Activated CD4-positive, alpha-beta T cell treated with anti-CD3 and anti-CD28 coated beads for 4 hours (primary cell): ENCODE data around the gene DDX39A.
"Not testable (repeated sequence)": the region's sequence is repeated elsewhere in the genome, so short reads cannot be mapped to it uniquely, and the experiment has no call there.

ENCODE experiments used
- DNase-seq, 2 donors: peaks; one replicate each; pipeline ENCODE4 v3.0.0-alpha.2; 2020

DDX39A gene

DNA sequence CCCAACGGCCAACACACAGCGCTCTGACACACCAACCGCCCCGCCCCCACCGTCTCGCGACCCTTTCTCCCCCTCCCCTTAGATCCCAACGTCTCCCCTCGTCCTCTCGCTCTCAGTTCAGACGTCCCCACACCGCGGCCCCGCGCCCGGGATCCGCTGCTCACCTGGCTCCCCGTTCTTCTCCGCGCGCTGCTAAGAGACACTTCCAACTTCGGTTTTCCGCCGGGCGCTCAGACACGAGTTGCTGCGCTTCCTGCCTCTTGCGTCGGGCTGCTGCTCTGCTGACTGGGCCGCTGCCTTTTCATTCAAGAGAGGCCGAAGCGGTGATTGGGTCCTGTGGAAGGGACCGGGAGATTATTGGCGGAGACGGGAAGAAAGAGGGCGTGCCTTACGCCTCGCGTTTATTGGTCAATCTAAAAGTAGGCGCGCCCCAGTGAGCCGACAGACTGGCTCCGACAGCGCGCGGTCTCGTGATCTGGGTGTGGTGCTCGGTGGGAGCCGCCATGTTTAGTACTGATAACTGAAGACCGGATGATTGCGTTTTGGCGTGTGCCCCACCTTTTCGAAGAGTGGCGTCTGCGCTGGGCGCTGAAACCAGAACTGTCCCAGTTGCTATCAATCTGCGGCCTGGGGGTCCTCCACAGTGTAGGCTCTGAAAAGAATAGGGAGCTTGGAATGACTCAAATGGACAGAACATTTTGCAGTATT lies at the start of gene DDX39A:
TSS of gene DDX39A (minus strand) at position 236 of the 708 bp plus-strand sequence. CDS start 6,121 bp downstream, outside the sequence.
- peak; percentile 95 to 97 for DNase-seq

DNA sequence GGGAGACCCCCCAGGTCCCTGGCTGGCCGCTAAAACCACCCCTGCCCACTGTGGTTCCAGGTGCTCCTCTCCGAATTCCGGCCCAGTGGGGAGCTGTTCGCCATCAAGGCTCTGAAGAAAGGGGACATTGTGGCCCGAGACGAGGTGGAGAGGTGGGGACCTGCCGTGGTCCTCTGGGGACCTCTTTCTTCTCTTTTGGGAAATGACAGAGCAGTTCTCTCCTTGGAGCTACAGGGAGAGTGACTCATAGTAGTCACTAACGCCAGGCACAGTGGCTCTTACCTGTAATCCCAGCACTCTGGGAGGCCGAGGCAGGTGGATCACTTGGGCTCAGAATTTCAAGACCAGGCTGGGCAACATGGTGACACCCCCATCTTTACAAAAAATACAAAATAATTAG lies 48.7 kb upstream of the DDX39A start:
- no peak for DNase-seq

DNA sequence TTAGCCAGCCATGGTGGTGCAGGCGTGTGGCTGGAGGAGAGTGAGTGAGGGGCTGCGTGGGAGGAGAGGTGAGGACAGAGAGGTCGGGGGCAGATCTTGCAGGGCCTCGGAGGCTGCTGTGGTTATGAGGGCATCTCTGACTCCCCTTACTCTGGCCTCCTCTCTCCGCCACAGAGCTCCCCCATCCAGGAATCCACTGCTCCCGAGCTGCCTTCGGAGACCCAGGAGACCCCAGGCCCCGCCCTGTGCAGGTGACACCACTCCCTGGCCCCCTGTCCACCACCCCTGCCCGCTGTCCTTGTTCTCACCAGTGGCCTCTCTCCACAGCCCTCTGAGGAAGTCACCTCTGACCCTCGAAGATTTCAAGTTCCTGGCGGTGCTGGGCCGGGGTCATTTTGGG lies 48.2 kb upstream of the DDX39A start:
- DNase-seq, result no peak

DNA sequence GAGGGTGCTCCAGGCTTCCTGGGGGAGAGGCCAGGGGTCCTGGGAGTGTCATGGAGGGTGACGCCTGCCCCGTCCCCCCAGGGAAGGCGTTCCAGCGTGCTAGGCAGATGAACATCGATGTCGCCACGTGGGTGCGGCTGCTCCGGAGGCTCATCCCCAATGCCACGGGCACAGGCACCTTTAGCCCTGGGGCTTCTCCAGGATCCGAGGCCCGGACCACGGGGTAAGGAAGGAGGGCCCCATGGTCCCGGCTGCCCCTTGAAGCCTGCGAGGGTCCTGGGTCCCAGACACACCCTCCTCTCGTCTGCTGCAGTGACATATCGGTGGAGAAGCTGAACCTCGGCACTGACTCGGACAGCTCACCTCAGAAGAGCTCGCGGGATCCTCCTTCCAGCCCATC lies 44.6 kb upstream of the DDX39A start:
- DNase-seq, result no peak

DNA sequence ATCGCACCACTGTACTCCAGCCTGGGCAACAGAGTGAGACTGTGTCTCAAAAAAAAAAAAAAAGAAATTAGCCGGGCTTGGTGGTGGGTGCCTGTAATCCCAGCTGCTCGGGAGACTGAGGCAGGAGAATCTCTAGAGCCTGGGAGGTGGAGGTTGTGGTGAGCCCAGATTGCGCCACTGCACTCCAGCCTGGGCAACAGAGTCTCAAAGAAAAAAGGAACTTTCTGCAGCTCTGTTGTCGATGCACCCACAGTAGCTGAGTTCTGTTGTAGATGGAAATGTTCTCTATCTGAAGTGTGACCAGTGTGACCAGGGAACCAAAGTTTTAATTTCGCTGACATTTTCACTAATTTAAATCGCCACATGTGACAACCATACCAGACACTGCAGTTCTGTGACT lies 43.3 kb upstream of the DDX39A start:
- not testable (repeated sequence) for DNase-seq

DNA sequence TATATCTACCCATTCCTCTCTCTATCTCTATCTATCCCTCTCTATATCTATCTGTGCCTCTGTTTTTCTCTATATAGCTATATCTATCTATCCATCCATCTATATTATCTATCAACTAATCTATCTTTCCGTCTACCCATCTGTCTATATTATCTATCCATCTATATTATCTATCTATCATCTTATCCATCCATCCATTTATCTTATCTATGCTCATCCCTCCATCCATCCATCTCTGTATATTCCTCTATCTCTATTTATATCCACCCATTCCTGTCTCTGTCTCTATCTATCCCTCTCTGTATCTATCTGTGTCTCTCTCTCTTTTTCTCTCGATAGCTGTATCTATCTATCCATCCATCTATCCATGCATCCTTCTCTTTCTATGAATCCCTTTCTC lies 41.8 kb upstream of the DDX39A start:
- no peak for DNase-seq

DNA sequence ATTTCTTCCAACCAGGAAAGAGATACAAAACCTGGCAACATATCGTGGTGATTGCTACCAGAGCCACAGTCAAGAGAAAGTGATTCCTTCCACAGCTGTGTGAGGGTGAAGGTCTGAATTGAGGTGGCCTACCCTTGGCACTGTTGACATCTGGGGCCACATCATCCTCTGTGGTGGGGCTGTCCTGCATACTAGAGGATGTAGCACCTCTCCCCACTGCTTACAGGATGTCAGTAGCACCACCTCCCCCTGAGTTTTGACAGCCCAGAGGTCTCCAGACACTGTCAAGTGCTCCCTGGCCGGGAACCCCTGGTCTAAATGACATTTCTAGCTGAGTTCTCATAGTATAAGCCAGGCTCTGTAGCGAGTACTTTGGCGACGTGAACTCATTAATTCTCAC lies 40.6 kb upstream of the DDX39A start:
- DNase-seq, result no peak

DNA sequence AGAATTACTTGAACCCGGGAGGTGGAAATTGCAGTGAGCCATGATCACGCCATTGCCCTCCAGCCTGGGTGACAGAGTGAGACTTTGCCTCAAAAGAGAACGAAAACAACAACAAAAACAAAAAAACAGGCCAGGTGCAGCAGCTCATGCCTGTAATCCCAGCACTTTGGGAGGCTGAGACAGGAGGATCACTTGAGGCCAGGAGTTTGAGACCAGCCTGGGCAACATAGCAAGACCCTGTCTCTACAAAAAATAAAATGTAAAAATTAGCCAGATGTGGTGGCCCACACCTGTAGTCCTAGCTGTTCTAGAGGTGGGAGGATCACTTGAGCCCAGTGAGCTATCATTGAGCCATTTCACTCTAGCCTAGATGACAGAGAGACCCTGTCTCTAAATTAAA lies 33.2 kb upstream of the DDX39A start:
- not testable (repeated sequence) for DNase-seq

DNA sequence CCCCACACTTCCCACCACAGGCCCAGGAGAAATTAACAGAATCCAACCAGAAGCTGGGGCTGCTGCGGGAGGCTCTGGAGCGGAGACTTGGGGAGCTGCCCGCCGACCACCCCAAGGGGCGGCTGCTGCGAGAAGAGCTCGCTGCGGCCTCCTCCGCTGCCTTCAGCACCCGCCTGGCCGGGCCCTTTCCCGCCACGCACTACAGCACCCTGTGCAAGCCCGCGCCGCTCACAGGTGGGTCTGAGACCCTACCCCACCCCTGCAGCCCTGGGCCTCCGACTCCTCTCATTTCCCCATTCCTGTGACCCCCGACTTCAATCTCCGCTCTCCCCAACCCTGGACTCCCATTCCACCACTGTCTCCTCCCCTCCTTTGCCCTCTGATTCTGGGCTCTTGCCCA lies 31.7 kb upstream of the DDX39A start:
- DNase-seq, result no peak

DNA sequence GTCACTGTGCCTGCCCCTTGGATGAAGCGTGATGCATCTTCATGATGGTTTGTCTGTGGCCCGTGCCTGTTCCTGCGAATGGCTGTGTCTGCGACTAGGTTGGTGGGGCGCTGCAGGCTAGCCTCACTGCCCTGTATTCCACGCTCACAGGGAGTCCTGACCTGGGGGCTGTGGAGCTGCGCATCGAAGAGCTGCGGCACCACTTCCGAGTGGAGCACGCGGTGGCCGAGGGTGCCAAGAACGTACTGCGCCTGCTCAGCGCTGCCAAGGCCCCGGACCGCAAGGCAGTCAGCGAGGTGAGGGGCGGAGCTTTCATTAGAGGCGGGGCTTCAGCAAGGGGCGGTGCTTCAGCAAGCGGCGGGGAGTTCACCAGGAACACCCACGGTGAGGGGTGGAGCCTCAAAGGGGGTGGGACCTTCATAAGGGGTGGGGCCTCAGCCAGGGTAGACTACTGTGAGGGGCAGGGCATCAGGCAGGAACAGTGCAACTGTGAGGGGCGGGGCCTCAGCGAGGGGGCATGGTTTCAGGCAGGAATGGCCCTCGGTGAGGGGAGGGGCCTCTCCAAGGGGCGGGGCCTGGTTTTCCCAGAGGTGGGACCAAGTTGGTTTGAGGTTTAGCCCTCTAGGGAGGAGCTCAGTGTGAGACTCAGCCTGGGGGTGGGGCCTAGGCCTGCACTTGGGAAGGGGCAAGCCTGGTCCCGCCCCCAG lies 31.2 kb upstream of the DDX39A start:
- peak; percentile 41 for DNase-seq

DNA sequence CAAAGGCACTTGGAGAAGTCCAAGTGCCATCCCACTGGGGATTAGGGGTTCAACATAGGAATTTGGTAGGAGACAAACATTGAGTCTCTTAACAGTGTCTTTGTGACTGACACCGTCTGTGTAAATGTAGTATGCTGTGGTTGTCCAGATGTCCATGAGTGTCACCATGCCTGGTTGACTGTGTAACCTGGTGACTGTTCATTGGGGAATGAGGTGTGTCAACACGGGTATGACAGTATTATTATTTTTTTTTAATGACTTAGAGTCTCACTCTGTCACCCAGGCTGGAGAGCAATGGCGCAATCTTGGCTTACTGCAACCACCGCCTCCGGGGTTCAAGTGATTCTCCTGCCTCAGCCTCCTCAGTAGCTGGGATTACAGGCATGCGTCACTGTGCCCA lies 30.2 kb upstream of the DDX39A start:
- DNase-seq, result no peak

DNA sequence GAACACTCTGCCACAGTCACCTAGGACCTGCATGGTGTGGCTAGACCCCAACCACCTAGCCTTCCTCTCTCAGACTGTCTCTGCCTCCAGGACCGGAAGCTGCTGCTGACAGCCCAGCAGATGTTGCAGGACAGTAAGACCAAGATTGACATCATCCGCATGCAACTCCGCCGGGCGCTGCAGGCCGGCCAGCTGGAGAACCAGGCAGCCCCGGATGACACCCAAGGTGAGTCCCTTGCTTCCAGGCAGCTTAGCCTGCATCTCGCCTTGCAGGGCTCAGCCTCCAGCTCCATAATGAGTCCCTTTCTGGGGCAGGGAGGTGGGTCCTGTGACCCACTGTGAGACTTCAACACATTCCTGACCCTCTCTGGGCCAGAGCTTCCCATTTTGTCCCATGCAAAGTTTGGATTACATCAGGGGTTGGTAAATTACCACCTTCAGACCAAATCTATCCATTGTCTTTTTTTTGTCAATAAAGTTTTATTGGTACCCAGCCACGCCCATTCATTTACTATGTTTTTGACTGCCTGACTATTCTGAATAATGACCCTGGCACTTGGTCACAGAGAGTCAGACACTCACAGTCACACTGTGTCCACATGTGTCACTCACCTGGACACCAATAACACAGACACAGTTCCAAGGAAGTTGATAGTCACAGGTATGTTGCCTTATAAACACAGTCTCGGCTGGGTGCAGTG lies 27.3 kb upstream of the DDX39A start:
- DNase-seq, result no peak

DNA sequence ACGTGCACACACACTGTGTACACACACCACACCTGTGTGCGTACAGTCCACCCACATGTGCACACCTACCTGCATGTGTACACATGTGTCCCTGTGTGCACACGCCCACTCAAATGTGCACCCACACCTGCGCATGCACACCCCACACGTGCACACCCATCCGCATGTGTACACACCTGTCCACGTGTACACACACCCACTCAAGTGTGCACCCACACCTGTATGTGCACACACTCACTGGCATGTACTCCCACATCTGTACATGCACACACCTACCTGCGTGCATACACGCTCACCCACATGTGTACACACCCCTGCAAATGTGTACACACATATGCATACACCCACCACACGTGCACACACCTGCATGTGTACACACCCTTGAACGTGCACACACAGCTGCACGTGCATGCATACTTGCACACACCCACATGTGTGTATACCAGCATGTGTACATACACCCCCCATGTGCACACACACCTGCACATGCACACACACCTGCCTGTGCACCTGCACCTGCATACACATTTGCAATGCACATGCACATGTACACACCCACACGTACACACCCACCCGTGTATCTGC lies 24.6 kb upstream of the DDX39A start:
- DNase-seq, result no peak

DNA sequence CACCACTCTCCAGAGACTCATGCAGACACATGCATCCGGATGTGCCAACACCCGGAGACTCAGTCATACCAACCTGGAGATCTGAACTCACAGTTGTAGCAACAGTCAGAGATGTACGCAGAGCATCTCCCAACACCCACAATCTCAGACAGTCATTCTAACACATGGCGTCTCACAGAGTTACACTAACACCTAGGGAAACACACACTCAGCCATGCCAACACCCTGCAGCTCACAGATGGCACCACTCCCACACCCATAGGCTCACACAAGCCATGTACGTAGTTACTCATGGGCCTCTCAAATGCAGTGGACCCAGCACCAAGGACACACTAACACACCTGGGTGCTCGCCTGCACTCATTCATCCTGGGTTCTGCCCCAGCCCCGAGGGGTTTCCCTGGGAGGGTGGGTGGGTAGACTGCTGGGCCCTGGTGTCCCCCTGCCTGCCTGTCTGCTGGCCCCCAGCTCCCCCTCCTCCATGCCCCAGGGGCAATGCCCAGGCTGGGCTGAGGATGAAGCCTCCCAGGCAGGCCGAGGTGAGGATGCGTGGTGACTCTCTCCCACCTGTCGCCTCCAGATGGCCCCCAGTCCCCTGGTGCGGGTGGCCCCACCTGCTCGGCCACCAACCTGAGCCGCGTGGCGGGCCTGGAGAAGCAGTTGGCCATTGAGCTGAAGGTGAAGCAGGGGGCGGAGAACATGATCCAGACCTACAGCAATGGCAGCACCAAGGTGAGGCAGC lies 23.9 kb upstream of the DDX39A start:
- no peak for DNase-seq

DNA sequence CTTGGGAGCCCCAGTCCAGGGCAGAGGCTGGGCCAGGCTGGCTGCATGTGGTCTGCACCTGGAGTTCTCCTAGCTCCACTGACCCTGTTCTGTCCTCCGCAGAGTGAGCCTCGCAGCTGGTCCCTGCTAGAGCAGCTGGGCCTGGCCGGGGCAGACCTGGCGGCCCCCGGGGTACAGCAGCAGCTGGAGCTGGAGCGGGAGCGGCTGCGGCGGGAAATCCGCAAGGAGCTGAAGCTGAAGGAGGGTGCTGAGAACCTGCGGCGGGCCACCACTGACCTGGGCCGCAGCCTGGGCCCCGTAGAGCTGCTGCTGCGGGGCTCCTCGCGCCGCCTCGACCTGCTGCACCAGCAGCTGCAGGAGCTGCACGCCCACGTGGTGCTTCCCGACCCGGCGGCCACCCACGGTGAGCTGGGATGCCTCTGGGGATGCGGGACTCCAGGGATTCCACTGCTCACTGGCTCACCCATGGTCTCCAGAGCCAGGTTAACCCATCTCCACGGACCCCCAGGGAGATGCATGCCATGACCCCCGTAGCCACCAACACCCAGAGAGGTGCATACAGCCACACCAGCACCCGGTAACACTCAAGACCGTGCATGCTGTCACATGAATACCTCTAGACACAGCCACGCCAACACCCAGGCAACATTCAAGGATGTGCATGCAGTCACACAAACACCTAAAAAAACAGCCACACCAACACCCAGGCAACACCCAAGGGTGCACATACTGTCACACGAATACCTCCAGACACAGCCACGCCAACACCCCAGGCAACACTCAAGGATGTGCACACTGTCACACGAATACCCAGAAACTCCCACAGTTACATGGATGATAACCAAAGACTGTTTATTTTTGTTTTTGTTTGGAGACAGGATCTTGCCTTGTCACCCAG lies 22.1 kb upstream of the DDX39A start:
- no peak for DNase-seq

DNA sequence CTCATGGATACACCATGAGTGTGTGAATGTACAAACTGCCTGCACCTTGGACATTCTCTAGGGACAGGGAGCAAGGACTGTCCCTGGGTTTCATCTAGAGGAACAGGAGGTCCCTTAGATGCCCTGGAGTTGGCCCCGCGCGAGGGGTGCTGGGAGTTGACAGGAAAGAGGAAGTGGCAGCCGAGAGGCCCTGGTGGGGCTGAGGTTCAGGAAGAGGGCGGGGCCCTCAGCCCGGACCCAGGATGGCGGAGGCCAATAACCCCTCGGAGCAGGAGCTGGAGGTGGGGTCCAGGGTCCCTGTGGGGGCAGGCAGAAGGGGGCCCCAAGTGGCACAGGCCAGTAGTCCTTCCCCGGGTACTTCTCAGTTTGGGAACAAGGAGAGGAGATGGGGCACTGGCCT lies 20.9 kb upstream of the DDX39A start:
- peak; percentile 67 to 71 for DNase-seq

DNA sequence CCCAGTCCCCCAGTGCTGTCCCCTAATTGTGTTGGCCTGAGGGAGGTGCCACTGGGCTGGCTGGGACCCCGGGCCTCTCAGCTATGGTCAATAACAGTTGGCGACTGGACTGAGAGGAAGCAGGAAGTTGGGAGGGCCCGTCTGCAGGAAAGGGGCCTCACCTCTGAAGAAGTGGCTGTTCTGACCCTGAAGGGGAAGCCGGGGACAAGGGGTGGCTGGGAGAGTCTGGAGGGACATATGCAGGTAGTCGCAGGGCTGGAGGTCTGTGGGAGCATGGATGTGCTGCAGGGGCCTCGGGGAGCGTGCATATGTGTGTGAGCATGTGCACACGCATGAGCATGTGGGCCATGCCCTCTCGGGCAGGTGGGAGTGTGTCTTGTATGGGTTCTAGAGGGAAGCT lies 19.9 kb upstream of the DDX39A start:
- no peak for DNase-seq

DNA sequence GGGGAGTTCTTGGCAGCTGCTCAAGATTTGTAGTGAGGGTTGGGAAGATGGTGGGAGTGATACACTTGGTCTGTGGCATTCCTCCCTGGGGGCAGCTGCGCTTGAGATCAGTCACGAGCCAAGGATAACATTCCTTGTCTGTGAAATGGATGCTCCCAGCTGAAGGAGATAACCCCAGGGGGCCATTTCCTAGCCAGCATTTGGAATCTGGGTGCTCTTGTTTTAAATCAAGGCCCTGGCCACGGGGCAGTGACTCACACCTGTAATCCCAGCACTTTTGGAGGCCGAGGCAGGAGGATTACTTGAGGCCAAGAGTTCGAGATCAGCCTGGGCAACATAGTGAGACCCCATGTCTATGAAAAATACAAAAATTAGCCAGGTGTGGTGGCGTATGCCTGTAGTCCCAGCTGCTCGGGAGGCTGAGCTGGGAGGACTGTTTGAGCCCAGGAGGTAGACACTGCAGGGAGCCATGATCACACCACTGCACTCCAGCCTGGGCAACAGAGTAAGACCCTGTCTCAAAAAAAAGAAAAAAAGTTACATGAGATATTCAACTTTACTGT lies 18.5 kb upstream of the DDX39A start:
- DNase-seq, result no peak

DNA sequence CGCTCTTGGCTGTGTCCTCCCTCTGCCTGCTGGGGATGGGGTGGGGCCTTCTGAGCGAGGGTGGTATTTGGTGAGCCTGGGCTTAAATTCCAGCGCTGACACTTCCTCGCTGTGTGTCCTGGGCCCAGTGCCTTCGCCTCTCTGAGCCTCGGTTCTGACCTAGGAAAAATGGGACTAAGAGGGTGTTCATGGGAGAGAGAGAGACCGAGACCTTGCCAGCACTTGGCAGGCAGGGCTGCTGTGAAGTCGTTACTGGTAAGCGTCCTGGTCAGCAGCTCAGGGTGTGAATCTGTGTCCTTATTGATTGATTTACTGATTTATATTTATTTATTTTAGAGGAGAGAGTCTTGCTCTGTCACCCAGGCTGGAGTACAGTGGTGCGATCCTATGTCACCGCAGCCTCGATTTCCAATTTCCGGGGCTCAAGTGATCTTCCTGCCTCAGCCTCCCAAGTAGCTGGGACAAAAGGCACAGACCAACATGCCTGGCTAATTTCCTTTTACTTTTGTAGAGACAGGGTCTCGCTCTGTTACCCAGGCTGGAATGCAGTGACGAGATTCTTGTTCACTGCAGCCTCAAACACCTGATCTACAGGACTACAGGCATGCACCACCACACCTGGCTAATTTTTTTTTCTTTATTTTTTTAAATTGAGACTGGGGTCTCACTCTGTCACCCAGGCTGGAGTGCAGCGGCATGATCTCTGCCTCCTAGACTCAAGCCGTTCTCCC lies 16.3 kb upstream of the DDX39A start:
- no peak for DNase-seq

DNA sequence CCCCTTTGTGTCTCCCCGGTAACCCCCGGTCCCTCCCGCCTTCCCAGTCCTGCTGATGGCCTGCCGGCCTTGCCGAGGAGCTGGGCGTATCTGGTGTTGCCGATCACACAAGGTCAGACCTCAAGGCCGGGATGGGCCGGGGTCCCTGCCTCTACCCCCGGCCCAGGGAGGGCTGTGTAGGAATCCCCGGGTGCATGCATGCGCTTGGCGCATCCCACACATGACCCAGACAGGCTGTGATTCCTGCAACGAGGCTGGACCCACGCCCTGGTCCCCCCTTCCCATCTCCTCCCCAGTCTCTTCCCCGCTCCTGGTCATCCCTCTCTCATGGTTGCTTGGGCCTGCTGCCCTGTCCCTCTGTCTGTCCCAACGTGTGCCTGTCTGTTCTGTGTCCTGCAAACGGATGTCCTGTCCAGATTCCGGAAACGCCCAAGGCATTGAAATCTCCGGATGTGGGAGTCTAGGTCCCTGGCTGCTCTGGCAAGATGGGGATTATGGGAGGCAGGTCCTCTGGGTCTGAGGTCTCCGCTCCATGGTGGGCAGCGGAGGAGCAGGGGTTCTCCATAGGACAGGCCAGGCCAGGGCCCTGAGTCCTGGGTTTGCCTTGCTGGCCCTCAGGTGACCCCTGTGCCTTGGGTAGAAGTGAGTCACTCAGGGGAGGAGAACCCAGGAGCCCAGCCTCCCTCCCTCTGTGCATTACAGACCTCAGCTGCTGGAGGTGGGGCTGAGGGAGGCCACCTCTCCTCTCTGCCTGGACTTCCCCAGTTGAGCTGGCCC lies 15.6 kb upstream of the DDX39A start:
- peak in 1 of 2 donors; percentile 39 for DNase-seq
